NCI-H1105 treated with DMSO at 0.1 percent for 48 hours (cell line): ENCODE results near the gene PSMB5.

Experiments used
- DNase-seq: peaks from one replicate; lab custom pipeline; 2025; lab: John Stamatoyannopoulos, UW

PSMB5 gene

DNA sequence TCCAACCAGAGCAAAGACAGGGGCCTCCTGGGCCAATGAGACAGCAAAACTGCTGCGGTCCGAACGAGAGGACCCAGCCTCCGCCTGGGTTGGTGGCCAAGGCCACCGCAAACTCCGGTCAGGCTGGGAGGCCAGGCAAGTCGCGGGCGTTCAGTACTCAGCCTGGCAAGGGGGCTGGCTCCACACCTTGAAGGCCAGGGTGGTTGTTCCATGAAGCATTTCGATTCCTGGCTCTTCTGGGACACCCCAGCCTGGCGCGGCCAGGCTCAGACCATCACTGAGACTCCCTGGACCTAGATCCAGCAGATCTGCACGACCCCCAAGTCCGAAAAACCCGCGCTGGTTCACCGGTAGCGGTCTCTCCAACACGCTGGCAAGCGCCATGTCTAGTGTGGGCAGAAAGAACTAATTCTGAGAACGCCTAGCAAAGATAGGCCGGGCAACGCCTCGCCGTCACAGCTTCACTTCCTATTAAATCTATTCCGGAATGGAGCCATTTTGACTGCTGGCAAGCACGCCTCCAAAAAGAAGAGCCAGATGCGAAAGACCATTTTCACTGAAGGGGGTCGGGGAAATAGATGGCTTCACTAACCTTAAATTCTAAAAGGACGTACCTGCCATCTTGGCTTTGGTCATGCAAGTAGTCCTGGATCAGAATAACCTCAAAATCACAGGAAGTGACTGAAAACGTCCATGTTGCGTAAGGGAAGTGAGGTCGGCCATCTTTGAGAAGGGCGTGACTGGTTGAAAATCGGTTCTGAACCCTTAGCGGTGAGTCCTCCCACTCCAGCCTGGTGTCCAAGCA, at the start of gene PSMB5:
Gene PSMB5 (minus strand): TSS at position 403 of the 805 bp plus-strand sequence. CDS start 19 bp downstream, at position 384.
- DNase-seq = no peak

- no peak for DNase-seq
These were observed 45.8 kb upstream of the PSMB5 start for GRCh38 chr14:23080474-23080873.

DNA sequence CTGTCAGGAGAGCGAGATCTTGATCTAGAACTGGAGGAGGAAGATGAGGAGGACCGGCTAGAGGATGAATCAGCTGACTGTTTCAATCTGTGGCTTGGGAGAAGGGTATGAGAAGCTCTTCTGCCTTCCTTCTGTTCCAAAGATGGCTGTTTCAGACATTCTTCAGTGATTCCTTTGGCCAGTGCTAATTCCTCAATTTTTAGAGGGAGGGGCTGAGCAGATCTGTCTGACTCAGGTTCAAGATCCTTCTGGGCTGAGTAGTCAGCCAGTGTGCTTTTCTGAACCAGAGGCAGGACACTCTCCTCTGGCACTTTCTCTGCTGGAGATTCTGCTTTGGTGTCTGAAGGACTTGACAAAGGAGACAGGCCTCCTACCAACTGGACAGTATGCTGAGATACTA, 45.0 kb upstream of the PSMB5 start:
- no peak for DNase-seq

DNA sequence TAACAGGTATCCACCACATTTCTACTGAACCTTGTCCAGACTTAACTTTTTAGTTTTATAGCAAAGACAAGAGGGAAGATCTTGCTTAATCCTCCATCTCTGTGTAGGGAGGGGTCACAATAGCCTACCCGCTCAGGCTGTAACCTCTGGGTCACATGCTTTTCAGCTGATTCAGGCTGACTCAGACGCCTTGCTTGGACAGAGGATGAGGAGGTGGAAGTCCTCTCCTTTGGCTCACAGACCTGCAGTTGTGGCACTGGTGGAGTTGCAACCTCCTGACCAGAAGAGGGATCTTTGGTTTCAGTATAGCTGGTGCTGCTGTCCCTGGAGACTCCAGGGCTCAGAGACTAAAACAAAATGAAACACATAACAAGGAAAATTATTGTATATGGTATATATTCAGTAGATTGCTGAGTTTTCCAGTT, 44.0 kb upstream of the PSMB5 start:
- no peak for DNase-seq

DNA sequence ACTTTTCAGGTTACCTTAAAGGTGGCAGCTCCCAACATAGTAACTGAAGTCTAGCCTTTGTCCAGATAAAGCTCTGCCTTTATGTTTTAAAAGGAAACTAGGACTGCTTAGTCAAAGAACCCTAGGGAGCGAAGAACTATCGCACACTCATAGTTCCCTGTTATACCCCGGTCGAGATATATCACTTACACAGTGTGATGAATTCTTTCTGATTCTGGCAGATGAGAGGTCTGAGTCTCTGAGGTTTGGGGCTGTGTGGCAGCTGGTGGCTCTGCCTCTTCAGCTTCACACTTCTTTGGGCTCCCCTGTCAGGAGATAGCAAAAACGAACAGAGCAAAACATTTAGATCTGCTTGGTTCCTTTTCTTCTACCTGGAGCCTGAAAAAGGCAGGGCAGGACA, 43.3 kb upstream of the PSMB5 start:
- no peak for DNase-seq

DNA sequence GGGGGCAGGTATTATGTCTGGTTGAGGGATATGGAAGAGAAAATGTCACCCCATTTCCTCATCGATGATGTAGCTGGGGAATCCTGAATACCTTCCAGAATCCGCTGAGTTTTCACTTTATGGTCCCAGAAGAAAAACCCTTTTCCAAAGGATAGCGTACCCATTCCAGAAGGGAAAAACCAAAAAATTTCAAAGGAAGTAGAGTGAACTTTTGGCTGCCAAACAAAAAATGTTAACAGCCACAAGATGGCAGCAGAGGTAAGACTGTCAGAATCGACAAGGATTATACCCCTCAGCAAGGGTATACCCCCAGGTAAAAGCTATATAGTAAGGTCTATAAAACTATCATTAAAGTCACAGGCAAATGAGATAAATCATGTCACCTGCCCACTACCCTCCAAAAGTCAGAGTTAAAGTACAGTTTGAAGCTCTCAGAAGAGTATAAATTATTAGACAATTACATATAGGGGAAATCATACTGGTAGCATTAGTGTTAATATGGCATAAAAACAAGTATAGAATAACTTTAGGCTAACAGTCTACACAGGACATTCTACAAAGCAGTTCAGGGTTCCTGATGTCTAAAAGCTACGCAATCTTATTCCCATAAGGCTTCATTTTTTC, 42.2 kb upstream of the PSMB5 start:
- no peak for DNase-seq

GRCh38 chr14:23074906-23075305, 40.2 kb upstream of the PSMB5 start:
- no peak for DNase-seq

DNA sequence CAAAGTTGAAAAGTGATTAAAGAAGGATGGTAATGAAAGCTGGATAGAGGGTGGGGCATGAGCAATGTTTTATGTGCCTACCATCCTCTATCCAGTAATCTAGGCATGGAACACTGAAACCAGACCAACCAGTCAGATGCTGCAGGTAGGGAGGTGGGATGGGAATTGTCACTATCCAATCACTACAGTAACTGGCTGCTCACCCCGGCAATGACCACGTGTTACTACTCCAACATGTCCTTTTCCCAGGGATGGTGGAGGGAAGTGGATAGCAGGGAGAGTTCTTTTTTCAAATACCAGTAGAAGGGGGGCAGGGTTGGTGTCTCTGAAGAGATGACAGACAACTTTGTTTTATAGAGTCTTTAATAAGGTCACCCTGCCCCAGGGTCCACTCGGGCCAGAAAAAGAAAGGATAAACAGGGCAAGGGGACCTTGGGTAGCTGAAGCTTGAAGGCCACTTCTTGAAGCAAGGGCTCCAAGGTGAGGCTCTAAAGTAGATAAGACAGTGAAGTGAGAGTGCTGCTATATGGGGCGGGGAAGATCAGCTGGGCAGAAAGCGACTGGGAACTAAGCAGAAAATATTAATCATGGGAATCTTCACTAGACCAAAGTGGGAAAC, 37.3 kb upstream of the PSMB5 start:
- DNase-seq = no peak

GRCh38 chr14:23071244-23071920, 36.7 kb upstream of the PSMB5 start:
- no peak for DNase-seq

GRCh38 chr14:23070262-23071129, 35.8 kb upstream of the PSMB5 start:
- no peak for DNase-seq

DNA sequence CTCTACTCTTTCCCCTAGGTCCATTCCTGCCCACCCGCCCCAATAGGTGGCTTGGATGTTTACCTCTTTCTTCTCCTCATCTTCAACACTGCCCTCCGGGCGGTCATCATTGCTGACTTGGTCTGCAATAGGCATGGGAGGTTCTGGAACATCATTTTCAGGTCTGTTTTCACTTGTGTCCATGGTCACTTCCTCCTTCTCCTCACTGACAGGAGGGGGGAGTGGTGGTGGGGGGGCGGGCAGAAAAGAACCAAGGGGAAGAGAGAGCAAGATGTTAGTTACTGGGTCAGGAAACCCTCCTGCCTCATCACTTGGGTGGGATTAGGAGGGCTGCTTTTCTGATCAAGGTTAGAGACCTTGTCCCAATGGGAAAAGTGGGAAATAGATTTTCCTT, 34.7 kb upstream of the PSMB5 start:
- no peak for DNase-seq

DNA sequence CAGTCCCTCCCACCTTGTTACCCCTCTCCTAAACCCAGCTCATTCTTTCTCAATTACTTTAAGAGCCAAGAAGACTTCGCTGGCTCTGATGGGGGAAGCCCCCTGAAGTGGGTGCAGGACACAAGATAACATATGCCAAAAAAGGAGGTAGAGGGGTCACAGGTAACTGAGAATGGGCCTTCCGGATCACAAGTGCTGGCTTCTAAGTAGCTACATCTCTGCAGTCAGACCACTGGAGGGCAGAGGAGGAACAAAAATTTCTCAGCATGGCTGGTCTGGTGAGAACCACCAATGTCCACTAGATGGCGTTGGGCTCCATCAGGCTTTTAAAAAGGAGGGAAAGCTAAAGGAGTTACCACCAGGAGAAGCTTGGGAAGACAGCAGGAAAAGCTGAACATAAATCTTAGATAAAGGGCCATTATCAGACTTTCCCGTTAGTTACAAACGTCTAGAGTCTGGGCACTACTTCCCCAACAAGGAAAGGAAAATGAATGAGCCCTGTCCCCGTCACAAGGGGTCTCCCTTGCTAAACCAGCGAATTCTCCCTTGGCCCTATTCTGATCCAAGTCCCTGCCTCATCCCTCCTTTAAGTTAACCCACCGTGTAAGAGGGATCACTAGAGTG, 34.2 kb upstream of the PSMB5 start:
- DNase-seq = no peak

DNA sequence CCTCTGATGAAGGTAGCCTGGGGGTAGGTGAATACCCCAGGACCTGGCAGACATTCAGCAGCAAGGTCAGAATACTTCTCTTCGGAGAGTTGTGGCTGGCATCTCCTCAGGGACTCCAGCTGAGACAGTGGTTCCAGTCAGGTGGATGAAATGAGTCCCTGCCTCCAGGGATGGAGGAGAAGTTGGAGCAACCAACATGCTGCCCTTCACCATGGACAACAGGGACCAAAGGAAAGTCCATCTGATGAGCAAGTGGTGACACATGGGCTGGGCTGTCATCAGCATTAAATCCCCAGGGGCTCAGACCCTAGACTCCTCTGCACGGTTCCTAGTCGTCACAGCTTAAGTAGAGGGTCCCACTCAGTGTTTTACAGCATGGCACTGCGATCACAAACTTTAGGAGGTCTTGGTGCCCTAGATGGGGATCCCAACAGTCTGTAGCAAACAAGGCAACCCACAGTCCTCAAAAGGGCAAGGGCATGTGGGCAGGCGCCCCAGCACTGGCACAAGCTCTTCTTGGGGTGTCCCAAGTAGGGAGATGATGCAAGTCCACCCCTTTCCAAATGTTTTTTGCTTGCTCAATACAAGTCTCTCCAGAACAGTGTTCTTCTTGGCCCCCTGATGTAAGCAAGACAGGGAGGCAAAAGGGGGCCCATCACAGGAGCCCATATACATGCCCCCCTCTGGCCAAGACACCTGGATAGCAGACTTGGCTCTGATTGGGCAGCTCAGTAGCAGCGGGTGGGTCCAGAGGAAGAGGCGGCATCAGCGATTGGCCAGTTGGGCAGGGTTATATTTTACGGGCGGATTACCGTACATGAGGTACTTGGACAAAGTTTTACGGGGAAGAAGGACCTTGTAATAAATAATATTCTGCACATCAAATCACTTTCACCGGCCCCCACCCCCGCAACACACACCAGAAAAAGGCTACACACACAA, 33.4 kb upstream of the PSMB5 start:
- DNase-seq = no peak

GRCh38 chr14:23066855-23067744, 32.4 kb upstream of the PSMB5 start:
- no peak for DNase-seq

GRCh38 chr14:23066368-23066767, 31.7 kb upstream of the PSMB5 start:
- DNase-seq = no peak

DNA sequence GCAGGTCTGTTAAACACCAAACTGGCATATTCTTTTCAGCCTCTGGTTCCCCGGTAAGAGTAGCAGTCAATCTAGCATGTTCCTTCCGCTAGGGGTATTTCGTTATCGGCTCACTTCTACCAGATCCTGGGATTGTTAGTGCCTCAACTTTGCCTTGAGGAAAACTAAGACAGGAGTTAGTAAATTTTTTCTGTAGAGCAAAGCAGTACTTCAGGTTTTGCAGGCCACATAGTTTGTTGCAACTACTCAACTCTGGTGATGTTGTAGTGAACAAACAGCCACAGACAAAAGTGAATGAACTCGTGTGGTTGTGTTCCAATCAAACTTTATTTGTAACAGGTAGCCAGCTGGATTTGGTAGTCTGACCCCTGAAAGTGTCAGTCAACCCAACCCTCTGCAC, 28.9 kb upstream of the PSMB5 start:
- no peak for DNase-seq

DNA sequence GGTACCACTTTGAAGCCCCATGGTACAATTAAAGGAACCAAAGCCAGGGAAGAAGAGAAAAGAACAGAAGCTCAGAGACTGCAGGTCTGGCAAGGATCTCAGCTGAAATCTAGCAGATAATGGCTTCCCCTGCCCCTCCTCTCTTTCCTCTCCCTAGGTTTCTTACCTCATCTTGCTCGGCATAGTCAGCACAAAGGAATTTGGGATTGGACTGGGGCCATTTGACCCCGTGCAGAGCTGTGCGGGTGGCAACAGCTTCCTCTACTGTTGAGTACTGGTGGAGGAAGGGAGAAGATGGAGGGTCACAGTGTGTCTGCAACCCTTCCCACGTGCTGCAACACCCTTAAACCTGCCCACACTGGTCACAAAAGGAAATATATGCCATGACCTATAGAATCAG, 27.3 kb upstream of the PSMB5 start:
- no peak for DNase-seq

GRCh38 chr14:23060536-23061260, 26.0 kb upstream of the PSMB5 start:
- DNase-seq = no peak
